BJ (cell line): Measurements from ENCODE around the gene SMAD6. TPM values are rescaled to one million over a fixed set of nuclear protein-coding genes. Genes with fewer than 3 reads are reported as not detected.

ENCODE experiments used
- CTCF ChIA-PET: fragments of 350-600 bp; formaldehyde crosslinking; extraction: SDS; loops from one replicate; lab custom pipeline; 2021; ENCODE audit warnings: antibody characterized with exemption, inconsistent platforms; lab: Yijun Ruan, JAX
- POLR2A ChIA-PET: fragments of 300-600 bp; sonication (Branson Sonifier 250); formaldehyde crosslinking; extraction: SDS; loops from one replicate; lab custom pipeline; 2021; ENCODE audit warnings: antibody characterized with exemption; lab: Charles Lee
- DNase-seq: peaks from one replicate; pipeline ENCODE4 v3.0.0-alpha.2; 2011; ENCODE audit warnings: low read depth
- H3K27me3 ChIP-seq: 2 replicates; pipeline ENCODE4 v1.6.0; 2011; ENCODE audit warnings: low read length; ENCODE audit not compliant: control insufficient read depth, insufficient read depth
- H3K36me3 ChIP-seq: 2 replicates; pipeline ENCODE4 v1.5.1; 2011; ENCODE audit warnings: low read length; ENCODE audit not compliant: control insufficient read depth, insufficient read depth
- H3K4me3 ChIP-seq: 2 replicates; pipeline ENCODE4 v1.5.1; 2011; ENCODE audit warnings: low read depth, mild to moderate bottlenecking, control low read depth, low read length
- CTCF ChIP-seq: IDR thresholded peaks from 2 replicates; pipeline ENCODE4 v1.5.1; 2011; ENCODE audit warnings: low read depth, mild to moderate bottlenecking, control low read depth, inconsistent platforms, low read length, moderate library complexity; ENCODE audit not compliant: insufficient read depth
- polyA plus RNA-seq: library from polyadenylated mRNA; depleted of rRNA; stranded (reverse); fragments of >200 nt; gene quantifications from 2 replicates; pipeline ENCODE4 v1.2.3, GENCODE V29; 2011

Gene SMAD6
- polyA plus RNA-seq, 1 experiment = 3.8 TPM

GRCh38 chr15:66784174-66784573 lies 82.1 kb downstream of the SMAD6 start:
- DNase-seq = no peak
- ChIA-PET CTCF (interaction anchor here (2.6 to 4.0 kb wide), 2 partner anchors 67 to 79 kb away, joined by 10 to 29 read pairs; no protein-coding TSS in a partner anchor), POLR2A (no interaction called here)
- Histone ChIP-seq H3K27me3 (no peaks in the 10 kb centered on the region), H3K36me3 (peaks cover 2% of the 10 kb centered on the region), H3K4me3 (no peak overlapping the region)
- no peak for TF ChIP-seq CTCF

GRCh38 chr15:66785637-66786036 lies 83.6 kb downstream of the SMAD6 start:
- DNase-seq = no peak
- ChIA-PET POLR2A (no interaction called here), CTCF (interaction anchor here (1.3 to 5.0 kb wide), 4 partner anchors 11 to 170 kb away, joined by 3 to 33 read pairs (median 7); no protein-coding TSS in a partner anchor)

GRCh38 chr15:66786222-66786621 lies 84.2 kb downstream of the SMAD6 start:
- no peak overlapping the region for H3K4me3 ChIP-seq
- DNase-seq = no peak
- no peaks in the 10 kb centered on the region; the same call in 1 of the 2 replicates for H3K36me3 ChIP-seq
- TF ChIP-seq CTCF = no peak
- ChIA-PET POLR2A (no interaction called here), CTCF (interaction anchor here (1.3 to 5.0 kb wide), 4 partner anchors 11 to 171 kb away, joined by 3 to 33 read pairs (median 7); no protein-coding TSS in a partner anchor)
- H3K27me3 ChIP-seq = no peaks in the 10 kb centered on the region

More at GRCh38 chr15:66785637-66786036, 83.6 kb downstream of the SMAD6 start:
- H3K4me3 ChIP-seq = no peak overlapping the region
- peaks cover 2% of the 10 kb centered on the region for H3K36me3 ChIP-seq
- no peaks in the 10 kb centered on the region for H3K27me3 ChIP-seq
- no peak for TF ChIP-seq CTCF

- no peaks in the 10 kb centered on the region for H3K27me3 ChIP-seq
- TF ChIP-seq CTCF = no peak
- DNase-seq = no peak
- CTCF ChIA-PET = interaction anchor here (0.8 to 5.0 kb wide), 4 partner anchors 11 to 171 kb away, joined by 3 to 33 read pairs (median 6); no protein-coding TSS in a partner anchor
- POLR2A ChIA-PET = no interaction called here
- H3K4me3 ChIP-seq = no peak overlapping the region
- no peaks in the 10 kb centered on the region; the same call in 1 of the 2 replicates for H3K36me3 ChIP-seq
These were observed 84.9 kb downstream of the SMAD6 start for GRCh38 chr15:66786708-66787488.

GRCh38 chr15:66787489-66787871 lies 85.4 kb downstream of the SMAD6 start:
- POLR2A ChIA-PET = no interaction called here
- TF ChIP-seq CTCF = no peak
- Histone ChIP-seq H3K27me3 (no peaks in the 10 kb centered on the region), H3K36me3 (no peaks in the 10 kb centered on the region; the same call in 1 of the 2 replicates), H3K4me3 (no peak overlapping the region)
- DNase-seq = no peak
- CTCF ChIA-PET = interaction anchor here (0.8 to 5.0 kb wide), 2 partner anchors 11 to 14 kb away, joined by 3 to 33 read pairs; no protein-coding TSS in a partner anchor
